Measurements from ENCODE around the gene SREBF1.

The SREBF1 gene

DNA sequence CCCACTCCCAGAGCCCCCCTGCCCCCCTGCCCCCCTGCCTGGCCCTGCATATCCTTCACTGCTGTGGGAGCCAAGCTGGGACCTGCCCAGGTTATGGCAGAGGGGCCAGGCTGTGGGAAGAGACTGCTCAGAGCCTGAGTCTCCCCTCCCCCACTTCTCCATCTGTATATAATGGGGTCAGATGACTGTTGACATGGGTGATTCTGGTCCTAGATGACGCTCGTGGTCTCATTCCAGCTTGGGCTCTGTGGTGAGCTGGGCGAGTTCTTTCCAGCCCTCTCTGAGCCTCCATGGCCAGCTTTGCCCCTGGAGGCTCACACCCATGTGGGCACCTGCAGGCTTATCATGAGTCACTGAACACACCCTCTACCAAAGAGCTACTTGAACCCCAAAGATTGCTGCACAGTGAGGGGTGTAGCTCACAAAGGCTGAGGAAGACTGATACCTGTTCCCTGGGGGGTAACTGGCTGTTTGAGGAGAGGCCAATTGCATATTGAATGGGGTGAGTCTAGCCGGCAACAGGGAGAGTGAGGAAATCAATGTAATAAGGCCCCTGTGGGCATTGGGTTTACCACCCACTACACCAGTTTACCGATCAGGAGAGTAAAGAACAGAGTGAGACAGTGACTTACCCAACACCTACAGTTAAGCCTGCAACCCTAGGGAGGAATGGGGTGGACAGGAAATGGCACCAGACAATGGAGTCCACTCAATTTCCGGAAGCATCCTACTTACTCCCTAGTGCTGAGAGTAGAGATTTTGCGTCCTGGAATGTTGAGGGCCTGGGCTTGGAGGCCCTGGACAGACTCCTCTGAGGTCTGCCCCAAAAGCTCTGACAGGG, 4.2 kb upstream of the SREBF1 start:
- no peak for DNase-seq (ENCODE audit: low spot score)

DNA sequence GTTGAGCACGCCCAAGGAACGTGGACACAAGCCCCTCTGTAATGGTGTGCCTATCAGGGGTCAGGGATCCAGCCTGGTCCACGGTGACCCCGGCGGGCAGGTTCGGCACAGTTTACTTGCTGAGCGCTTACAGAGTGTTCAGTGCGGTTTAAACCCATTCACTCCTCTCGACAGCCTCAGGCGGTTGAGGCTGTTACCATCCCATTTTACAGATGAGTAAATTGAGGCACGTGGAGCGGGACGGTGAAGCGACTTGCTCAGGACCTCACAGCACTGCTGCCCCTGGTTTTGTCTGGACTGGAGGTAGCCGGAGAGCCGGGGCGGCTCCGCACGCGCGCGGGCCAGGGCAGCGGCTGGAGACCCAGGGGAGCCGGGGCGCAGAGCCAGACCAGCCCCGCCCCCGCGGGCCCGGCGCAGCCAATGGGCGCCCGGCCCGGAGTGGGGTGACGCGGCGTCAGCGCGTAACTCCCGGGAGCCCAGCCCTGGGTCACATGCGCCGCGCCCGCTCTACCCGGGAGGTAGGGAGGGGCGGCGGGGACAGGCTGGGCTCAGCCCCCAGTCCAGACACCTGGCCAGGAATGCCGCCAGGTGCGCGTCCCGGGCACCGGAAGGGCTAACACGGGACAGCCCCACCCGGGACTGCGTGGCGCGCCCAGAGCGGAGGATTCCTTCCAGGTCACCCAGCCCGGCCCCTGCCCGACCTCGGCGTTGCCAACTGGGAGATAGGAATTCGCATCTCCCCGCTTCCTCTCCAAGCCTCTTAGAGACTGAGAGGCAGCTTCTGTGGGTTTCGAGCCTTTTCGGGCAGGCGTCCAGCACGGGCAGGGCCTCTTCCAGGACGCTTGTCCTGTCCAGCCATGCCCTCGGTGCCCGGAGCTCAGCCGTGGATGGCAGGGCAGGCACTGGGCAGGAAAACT, 3.3 kb upstream of the SREBF1 start:
- DNase-seq (ENCODE audit: low spot score) = peak; percentile 85

GRCh38 chr17:17837966-17838962, 1.5 kb upstream of the SREBF1 start:
- no peak for DNase-seq (ENCODE audit: low spot score)

GRCh38 chr17:17837380-17837821, 615 bp upstream of the SREBF1 start:
- DNase-seq (ENCODE audit: low spot score) = no peak

DNA sequence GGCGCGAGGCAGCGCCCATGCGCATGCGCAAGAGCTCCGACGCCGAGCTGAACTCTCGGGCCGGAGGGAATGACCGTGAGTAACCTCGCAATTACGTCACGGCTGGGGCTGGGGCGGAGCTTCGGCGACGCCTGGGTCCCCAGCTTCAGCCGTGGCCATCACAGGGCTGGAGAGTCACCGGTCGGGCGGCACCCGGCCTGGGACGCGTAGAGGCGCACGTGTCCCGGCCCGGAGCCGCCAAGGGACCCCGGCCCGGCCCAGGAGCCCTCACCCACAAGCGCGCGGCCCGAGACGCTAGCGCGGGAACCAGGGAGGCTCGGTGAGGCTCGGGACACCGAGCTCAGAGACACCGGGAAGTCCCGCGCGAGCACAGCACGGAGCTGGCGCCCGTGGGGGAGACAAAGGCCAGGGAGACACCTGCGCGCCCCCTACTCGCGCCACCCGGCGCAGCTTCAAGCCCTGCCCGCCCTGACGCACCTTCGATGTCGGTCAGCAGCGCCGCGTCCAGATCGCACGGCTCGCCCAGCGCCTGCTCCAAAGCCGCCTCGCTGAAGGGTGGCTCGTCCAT, 452 bp downstream of the SREBF1 start:
- DNase-seq (ENCODE audit: low spot score) = peak; percentile 98

GRCh38 chr17:17835415-17836249, 1.2 kb downstream of the SREBF1 start:
- DNase-seq (ENCODE audit: low spot score) = no peak

DNA sequence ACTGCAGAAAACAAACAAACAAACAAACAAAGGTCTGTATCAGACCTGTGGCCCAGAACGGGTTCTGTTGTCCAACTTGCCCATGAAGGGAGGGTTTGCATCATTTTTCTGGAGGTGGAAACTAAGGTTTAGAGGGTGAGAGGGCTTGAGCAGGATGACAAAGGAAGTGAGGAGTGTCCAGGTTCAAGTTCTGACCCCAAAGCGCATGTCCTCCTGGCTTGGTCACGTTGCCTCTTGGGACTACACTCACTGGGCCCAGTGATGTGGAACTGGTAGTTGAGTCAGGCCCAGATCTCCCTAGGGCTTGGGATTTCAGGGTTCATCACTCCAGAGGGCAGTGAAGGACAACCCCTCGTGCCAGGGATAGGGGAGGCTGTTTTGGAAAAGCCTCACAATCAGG, 1.8 kb downstream of the SREBF1 start:
- DNase-seq (ENCODE audit: low spot score) = no peak

DNA sequence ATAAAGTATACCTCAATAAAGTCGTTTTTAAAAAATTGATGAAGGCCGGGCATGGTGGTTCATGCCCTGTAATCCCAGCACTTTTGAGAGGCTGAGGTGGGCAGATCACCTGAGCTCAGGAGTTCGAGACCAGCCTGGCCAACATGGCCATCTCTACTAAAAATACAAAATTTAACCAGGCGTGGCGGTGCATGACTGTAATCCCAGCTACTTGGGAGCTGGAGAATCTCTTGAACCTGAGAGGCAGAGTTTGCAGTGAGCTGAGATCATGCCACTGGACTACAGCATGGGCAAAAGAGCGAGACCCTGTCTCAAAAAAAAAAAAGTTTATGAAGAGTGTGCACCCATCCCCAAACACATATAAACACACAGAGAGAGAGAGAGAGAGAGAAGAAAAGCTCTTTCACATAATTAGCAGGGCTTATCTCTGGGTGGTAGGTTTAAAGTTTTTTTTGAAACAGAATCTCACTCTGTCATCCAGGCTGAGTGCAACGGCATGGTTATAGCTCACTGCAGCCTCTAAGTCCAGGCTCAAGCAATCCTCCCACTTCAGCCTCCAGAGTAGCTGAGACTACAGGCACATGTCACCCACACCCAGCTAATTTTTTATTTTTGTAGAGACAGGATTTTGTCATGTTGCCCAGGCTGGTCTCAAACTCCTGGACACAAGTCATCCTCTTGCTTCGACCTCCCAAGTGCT, 3.0 kb downstream of the SREBF1 start:
- no peak for DNase-seq (ENCODE audit: low spot score)

GRCh38 chr17:17832032-17832363, 4.8 kb downstream of the SREBF1 start:
- no peak for DNase-seq (ENCODE audit: low spot score)

GRCh38 chr17:17831208-17832031, 5.4 kb downstream of the SREBF1 start:
- no peak for DNase-seq (ENCODE audit: low spot score)

- DNase-seq (ENCODE audit: low spot score) = no peak
Measured at GRCh38 chr17:17830740-17831207, 6.0 kb downstream of the SREBF1 start.

DNA sequence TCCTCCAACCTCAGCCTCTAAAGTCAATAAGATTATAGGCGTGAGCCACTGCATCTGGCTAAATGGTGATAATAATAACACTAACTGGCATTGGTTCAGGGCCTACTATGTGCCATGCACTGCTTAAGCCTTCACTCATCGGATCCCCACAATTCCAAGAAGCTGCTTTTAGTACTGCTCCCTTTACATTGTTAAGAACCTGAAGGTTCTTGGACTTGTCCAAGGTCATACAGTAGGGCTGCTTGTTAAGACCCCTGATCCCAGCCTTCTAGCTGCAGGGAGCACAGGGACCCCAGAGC, 6.6 kb downstream of the SREBF1 start:
- DNase-seq (ENCODE audit: low spot score) = no peak

- DNase-seq (ENCODE audit: low spot score) = no peak
Measured at GRCh38 chr17:17827826-17828621, 8.8 kb downstream of the SREBF1 start.

DNA sequence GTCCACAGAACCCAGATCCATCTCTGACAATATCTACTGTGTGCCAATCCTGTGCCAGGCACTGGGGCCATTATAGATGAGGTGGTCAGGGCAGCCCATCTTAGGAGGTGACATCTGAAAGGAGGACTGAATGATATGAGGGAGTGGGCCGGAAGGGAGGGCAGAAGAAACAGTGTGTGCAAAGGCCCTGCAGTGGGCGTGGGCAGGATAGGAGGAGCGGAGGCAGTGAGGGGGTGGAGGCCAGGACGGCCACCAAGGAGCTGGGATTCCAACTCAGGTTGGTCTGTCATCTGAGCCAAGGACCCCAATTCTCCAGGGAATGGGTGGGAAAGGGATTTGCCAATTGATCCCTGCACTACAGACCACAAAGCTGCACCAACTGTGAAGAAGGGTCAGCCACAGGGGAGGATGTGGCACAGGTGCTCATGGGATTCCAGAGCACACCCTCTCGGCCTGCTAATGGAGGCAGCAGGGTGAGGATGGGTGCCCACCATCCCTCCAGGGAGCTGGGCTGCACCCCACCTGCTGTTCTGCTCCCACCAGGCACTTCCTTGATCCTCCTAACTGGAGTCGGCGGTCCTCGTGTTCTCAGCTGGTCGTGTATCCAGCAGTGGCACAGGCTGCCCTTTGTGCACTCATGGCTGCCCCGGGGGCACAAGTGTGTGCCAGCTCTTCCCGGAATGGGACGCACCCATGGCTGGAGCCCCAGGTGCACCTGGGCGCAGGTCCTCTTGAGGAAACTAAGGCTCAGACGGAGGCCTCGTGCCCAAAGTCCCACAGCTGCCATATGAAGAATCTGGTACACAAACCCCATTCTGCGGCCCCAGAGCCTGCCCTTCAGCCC, 9.6 kb downstream of the SREBF1 start:
- no peak for DNase-seq (ENCODE audit: low spot score)

DNA sequence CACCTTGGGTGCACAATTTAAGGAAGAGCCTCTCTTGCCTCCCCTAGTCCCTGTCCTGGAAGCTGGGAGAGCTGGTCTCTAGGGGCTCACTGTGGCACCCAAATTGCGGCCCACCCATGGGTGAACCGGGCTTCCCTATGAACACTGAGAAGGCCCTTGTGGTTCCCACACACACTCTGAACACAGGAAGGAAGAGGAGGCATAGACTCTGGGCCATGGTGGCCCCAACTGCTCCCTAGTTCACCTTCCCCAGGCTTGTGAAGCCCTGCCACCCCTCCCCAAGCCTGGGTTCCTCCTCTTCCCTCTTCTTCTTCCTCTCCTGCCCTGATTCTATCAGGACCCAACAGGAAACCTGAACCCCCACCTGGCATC, 10.5 kb downstream of the SREBF1 start:
- DNase-seq (ENCODE audit: low spot score) = no peak

GRCh38 chr17:17824783-17825614, 11.8 kb downstream of the SREBF1 start:
- DNase-seq (ENCODE audit: low spot score) = no peak

All from activated CD4-positive, alpha-beta T cell treated with anti-CD3 and anti-CD28 coated beads, Interleukin-2, Interleukin-4, amounts not matched to agents 100 ng/mL and 50 ng/mL, durations not matched to agents 16 hours and 8 hours (primary cell).